Sigmoid colon (tissue), 7 donors: Measurements from ENCODE around the gene FAM13A. TPM values are rescaled to one million over a fixed set of nuclear protein-coding genes. Genes with fewer than 3 reads are reported as not detected.

Source experiments
- DNase-seq: peaks from one replicate; pipeline ENCODE4 v3.0.0-alpha.2; 2019
- H3K27ac ChIP-seq, 4 donors: fragments of 200-600 bp; sonication (generic); one replicate each; pipeline ENCODE4 v1.5.1; 2016 to 2019; ENCODE audit warnings: mild to moderate bottlenecking in 1 of 4
- H3K27me3 ChIP-seq, 3 donors: fragments of 200-600 bp; sonication (generic); one replicate each; pipeline ENCODE4 v1.5.1; 2019; ENCODE audit warnings: mild to moderate bottlenecking in 1 of 3
- H3K36me3 ChIP-seq, 4 donors: fragments of 200-600 bp; sonication (generic); one replicate each; pipeline ENCODE4 v1.5.1; 2016 to 2019
- H3K4me1 ChIP-seq, 4 donors: fragments of 200-600 bp; sonication (generic); one replicate each; pipeline ENCODE4 v1.5.1; 2017 to 2019
- H3K4me3 ChIP-seq, 4 donors: fragments of 200-600 bp; sonication (generic); one replicate each; pipeline ENCODE4 v1.5.1; 2017 to 2019; ENCODE audit warnings: mild to moderate bottlenecking in 2 of 4, moderate library complexity in 1 of 4
- H3K9me3 ChIP-seq, 4 donors: fragments of 200-600 bp in 3 of 4; sonication (generic) in 3 of 4; one replicate each; pipeline versions ENCODE4 v1.5.1 to v1.6.1; 2013 to 2019
- CTCF ChIP-seq, 4 experiments: fragments of 450-650 bp in 3 of 4; fragments of 200-600 bp in 1 of 4; IDR thresholded peaks; one replicate each; pipeline ENCODE4 v1.5.1; 2016 to 2019; ENCODE audit warnings: antibody characterized with exemption in 4 of 4, mild to moderate bottlenecking in 3 of 4, moderate library complexity in 2 of 4
- EP300 ChIP-seq, 4 donors: sonication (generic); formaldehyde crosslinking; IDR thresholded peaks; one replicate each; pipeline ENCODE4 v1.6.1; 2017; ENCODE audit warnings: antibody characterized with exemption in 4 of 4
- POLR2A ChIP-seq, 2 donors: fragments of 450-650 bp; IDR thresholded peaks; one replicate each; pipeline ENCODE4 v1.6.1; 2016; ENCODE audit warnings: antibody characterized with exemption in 2 of 2, mild to moderate bottlenecking in 2 of 2, moderate library complexity in 2 of 2
- POLR2AphosphoS5 ChIP-seq, 4 donors: sonication (generic); formaldehyde crosslinking; IDR thresholded peaks; one replicate each; pipeline ENCODE4 v1.6.1; 2017; ENCODE audit warnings: antibody characterized with exemption in 4 of 4
- WGBS, 2 donors: extraction: QIAGEN DNeasy Blood & Tissue Kit; methylation state at CpG; one replicate each; pipeline ENCODE4 v1.1.7; 2013; 5-methylcytosine and 5-hydroxymethylcytosine counted together
- intact Hi-C: fragments of 100-400 bp; cut with DNase I; formaldehyde crosslinking; loops from one replicate; pipeline ENCODE4 v1.15.1; 2023
- polyA plus RNA-seq, 3 donors: library from polyadenylated mRNA; stranded (reverse); fragments of 200-250 nt; gene quantifications; one replicate each; pipeline ENCODE4 v1.2.3, GENCODE V29; 2013
- total RNA-seq, 4 donors: library from RNA; depleted of rRNA; stranded (reverse); fragments of >200 nt; gene quantifications; one replicate each; pipeline ENCODE4 v1.1.0, GENCODE V29; 2016
- donor health status: healthy with polysubstance abuse.
- donor health status: Bipolar disorder and iron deficiency.
- donor health status: healthy.

FAM13A gene
- total and polyA plus RNA-seq, 7 donors, result 9.9 to 49.7 (median 41.1) TPM

GRCh38 chr4:88949605-88950004, 107.4 kb downstream of the FAM13A start:
- TF ChIP-seq CTCF (IDR thresholded peaks at IDR 0.05) (no peak), POLR2A (IDR thresholded peaks at IDR 0.05) (no peak), POLR2AphosphoS5 (IDR thresholded peaks at IDR 0.05) (no peak), EP300 (IDR thresholded peaks at IDR 0.05) (no peak)
- no peak overlapping the region for H3K27ac ChIP-seq
- peaks cover 0 to 3% (median 0%) of the 10 kb centered on the region in 4 donors for H3K4me1 ChIP-seq
- no peak for DNase-seq
- 14 to 51% methylated on average over 2 of the region's 2 CpGs for WGBS, 2 donors
- no peaks in the 10 kb centered on the region for H3K9me3 ChIP-seq
- H3K4me3 ChIP-seq, result no peak overlapping the region
- H3K36me3 ChIP-seq, result no peaks in the 10 kb centered on the region
- no peaks in the 10 kb centered on the region for H3K27me3 ChIP-seq
- intact Hi-C loops, result no loop called here

- 69 to 70% methylated on average over 2 of the region's 2 CpGs for WGBS, 2 donors
- H3K27ac ChIP-seq, result no peak overlapping the region
- intact Hi-C loops, result no loop called here
- no peak for DNase-seq
- no peaks in the 10 kb centered on the region for H3K4me1 ChIP-seq
- no peaks in the 10 kb centered on the region for H3K27me3 ChIP-seq
- H3K4me3 ChIP-seq, result no peak overlapping the region
- H3K36me3 ChIP-seq, result peaks cover 0 to 9% (median 0%) of the 10 kb centered on the region in 4 donors
- no peaks in the 10 kb centered on the region for H3K9me3 ChIP-seq
- TF ChIP-seq CTCF (IDR thresholded peaks at IDR 0.05) (no peak), POLR2AphosphoS5 (IDR thresholded peaks at IDR 0.05) (no peak), EP300 (IDR thresholded peaks at IDR 0.05) (no peak), POLR2A (IDR thresholded peaks at IDR 0.05) (no peak)
Observed at GRCh38 chr4:88940506-88940905, 116.5 kb downstream of the FAM13A start.

- H3K27me3 ChIP-seq, result no peaks in the 10 kb centered on the region
- H3K9me3 ChIP-seq, result no peaks in the 10 kb centered on the region
- intact Hi-C loops, result no loop called here
- WGBS, 2 donors, result 86 to 89% methylated on average over 3 of the region's 3 CpGs
- no peak overlapping the region for H3K4me3 ChIP-seq
- peaks cover 0 to 9% (median 0%) of the 10 kb centered on the region in 4 donors for H3K36me3 ChIP-seq
- no peak for DNase-seq
- no peaks in the 10 kb centered on the region for H3K4me1 ChIP-seq
- H3K27ac ChIP-seq, result no peak overlapping the region
- TF ChIP-seq EP300 (IDR thresholded peaks at IDR 0.05), result no peak
- no peak for TF ChIP-seq CTCF (IDR thresholded peaks at IDR 0.05)
- TF ChIP-seq POLR2A (IDR thresholded peaks at IDR 0.05), result no peak
- TF ChIP-seq POLR2AphosphoS5 (IDR thresholded peaks at IDR 0.05), result no peak
Observed at GRCh38 chr4:88939697-88940096, 117.3 kb downstream of the FAM13A start.

GRCh38 chr4:88938138-88938537, 118.8 kb downstream of the FAM13A start:
- intact Hi-C loops, result no loop called here
- DNase-seq, result no peak
- H3K36me3 ChIP-seq, result peaks cover 0 to 9% (median 0%) of the 10 kb centered on the region in 4 donors
- TF ChIP-seq EP300 (IDR thresholded peaks at IDR 0.05) (no peak), POLR2AphosphoS5 (IDR thresholded peaks at IDR 0.05) (no peak), CTCF (IDR thresholded peaks at IDR 0.05) (no peak), POLR2A (IDR thresholded peaks at IDR 0.05) (no peak)
- no peaks in the 10 kb centered on the region for H3K4me1 ChIP-seq
- H3K9me3 ChIP-seq, result no peaks in the 10 kb centered on the region
- H3K27me3 ChIP-seq, result no peaks in the 10 kb centered on the region
- no peak overlapping the region for H3K4me3 ChIP-seq
- H3K27ac ChIP-seq, result no peak overlapping the region

DNA sequence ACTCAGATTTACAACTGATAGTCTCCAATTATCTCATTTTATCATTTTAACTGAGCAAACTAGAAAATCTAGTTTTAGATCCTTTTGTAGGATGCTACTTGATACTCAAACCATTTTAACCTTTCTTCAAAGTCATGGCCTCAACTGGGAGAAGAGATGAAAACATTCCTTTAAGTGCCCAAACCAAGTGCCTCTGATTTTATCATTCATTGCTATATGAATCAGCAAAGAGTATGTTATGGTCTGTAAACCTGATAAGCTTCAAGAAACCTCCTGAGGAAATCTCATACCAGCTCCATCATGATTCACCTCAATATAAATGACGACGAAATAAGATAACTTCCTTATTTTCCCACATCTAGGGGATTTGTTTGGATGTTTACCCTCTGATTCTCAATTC, 119.9 kb downstream of the FAM13A start:
- Histone ChIP-seq H3K4me1 (no peaks in the 10 kb centered on the region), H3K4me3 (no peak overlapping the region), H3K36me3 (peaks cover 0 to 9% (median 0%) of the 10 kb centered on the region in 4 donors), H3K27ac (no peak overlapping the region), H3K27me3 (no peaks in the 10 kb centered on the region), H3K9me3 (no peaks in the 10 kb centered on the region)
- TF ChIP-seq POLR2A (IDR thresholded peaks at IDR 0.05) (no peak), CTCF (IDR thresholded peaks at IDR 0.05) (no peak), EP300 (IDR thresholded peaks at IDR 0.05) (no peak), POLR2AphosphoS5 (IDR thresholded peaks at IDR 0.05) (no peak)
- 87 to 89% methylated on average over 2 of the region's 2 CpGs for WGBS, 2 donors
- intact Hi-C loops, result no loop called here
- no peak for DNase-seq
